Measurements from ENCODE around the gene ZGPAT. TPM values are rescaled to one million over a fixed set of nuclear protein-coding genes. Genes with fewer than 3 reads are reported as not detected.

The ZGPAT gene
- polyA plus RNA-seq, 1 donor from 2014 or later, result 60.8 TPM

GRCh38 chr20:63740070-63740626 lies 32.3 kb downstream of the ZGPAT start:
- TF ChIP-seq REST (IDR thresholded peaks at IDR 0.05; ENCODE audit: borderline replicate concordance) (no peak), CTCF (IDR thresholded peaks at IDR 0.05; ENCODE audit: poor library complexity, severe bottlenecking) (no peak), RAD21 (conservative IDR thresholded peaks at IDR 0.05) (no peak), POLR2AphosphoS5 (IDR thresholded peaks at IDR 0.05) (no peak), EP300 (conservative IDR thresholded peaks at IDR 0.05; ENCODE audit: poor library complexity, severe bottlenecking) (no peak), TAF1 (IDR thresholded peaks at IDR 0.05; ENCODE audit: low read depth) (peak; percentile 25), SMC3 (conservative IDR thresholded peaks at IDR 0.05; ENCODE audit: poor library complexity) (no peak)
- Histone ChIP-seq H3K27ac (ENCODE audit: low read length) (peak overlapping the region; percentile 47), H3K79me2 (replicated peaks; ENCODE audit: insufficient read depth, low read length) (no peaks in the 10 kb centered on the region), H3K4me2 (ENCODE audit: low read length) (peak overlapping the region; percentile 70), H3K9ac (ENCODE audit: low read length) (peak overlapping the region; percentile 76), H3F3A (ENCODE audit: insufficient read depth, low read length, poor library complexity, severe bottlenecking) (no peaks in the 10 kb centered on the region), H4K20me1 (ENCODE audit: insufficient read depth) (no peaks in the 10 kb centered on the region), H3K9me3 (ENCODE audit: low read length) (no peaks in the 10 kb centered on the region), H2AFZ (ENCODE audit: low read depth, low read length) (no peak overlapping the region), H3K36me3 (ENCODE audit: insufficient read depth, low read length) (no peaks in the 10 kb centered on the region), H3K9me2 (ENCODE audit: insufficient read depth, low read length) (no peaks in the 10 kb centered on the region), H3K4me3 (ENCODE audit: low read length) (peak overlapping the region; percentile 84), H3K27me3 (ENCODE audit: insufficient read depth, low read depth, low read length) (no peaks in the 10 kb centered on the region)

GRCh38 chr20:63740627-63741353 lies 33.0 kb downstream of the ZGPAT start:
- no peak for TF ChIP-seq POLR2AphosphoS5 (IDR thresholded peaks at IDR 0.05)
- no peak for TF ChIP-seq MXI1 (conservative IDR thresholded peaks at IDR 0.05; ENCODE audit: poor library complexity, severe bottlenecking)
- no peak for TF ChIP-seq EZH2 (IDR thresholded peaks at IDR 0.05; ENCODE audit: borderline replicate concordance, insufficient read depth, low read length, poor library complexity, severe bottlenecking)
- TF ChIP-seq TAF1 (IDR thresholded peaks at IDR 0.05; ENCODE audit: low read depth), result peak; percentile 11
- TF ChIP-seq RAD21 (conservative IDR thresholded peaks at IDR 0.05), result no peak
- TF ChIP-seq CTCF (IDR thresholded peaks at IDR 0.05; ENCODE audit: poor library complexity, severe bottlenecking), result no peak
- no peak for TF ChIP-seq EP300 (conservative IDR thresholded peaks at IDR 0.05; ENCODE audit: poor library complexity, severe bottlenecking)
- no peak for TF ChIP-seq REST (IDR thresholded peaks at IDR 0.05; ENCODE audit: borderline replicate concordance)
- TF ChIP-seq SMC3 (conservative IDR thresholded peaks at IDR 0.05; ENCODE audit: poor library complexity), result peak; percentile 24
- Histone ChIP-seq H3K36me3 (ENCODE audit: insufficient read depth, low read length) (no peaks in the 10 kb centered on the region), H3K4me2 (ENCODE audit: low read length) (peak overlapping the region; percentile 70), H2AFZ (ENCODE audit: low read depth, low read length) (no peak overlapping the region), H3K4me3 (ENCODE audit: low read length) (peak overlapping the region; percentile 84), H3K27ac (ENCODE audit: low read length) (peak overlapping the region; percentile 47), H3K9me2 (ENCODE audit: insufficient read depth, low read length) (no peaks in the 10 kb centered on the region), H3F3A (ENCODE audit: insufficient read depth, low read length, poor library complexity, severe bottlenecking) (no peaks in the 10 kb centered on the region), H3K9ac (ENCODE audit: low read length) (peak overlapping the region; percentile 76), H3K27me3 (ENCODE audit: insufficient read depth, low read depth, low read length) (no peaks in the 10 kb centered on the region), H4K20me1 (ENCODE audit: insufficient read depth) (no peaks in the 10 kb centered on the region), H3K9me3 (ENCODE audit: low read length) (no peaks in the 10 kb centered on the region), H3K79me2 (replicated peaks; ENCODE audit: insufficient read depth, low read length) (no peaks in the 10 kb centered on the region)
